Activated CD4-positive, alpha-beta memory T cell treated with anti-CD3 and anti-CD28 coated beads for 36 hours (primary cell): ENCODE results near the gene METTL3. TPM values are rescaled to one million over a fixed set of nuclear protein-coding genes. Genes with fewer than 3 reads are reported as not detected.
"Not testable (repeated sequence)": the region's sequence is repeated elsewhere in the genome, so short reads cannot be mapped to it uniquely, and the experiment has no call there.

Source experiments
- CTCF ChIA-PET: fragments of 350-600 bp; sonication (Branson Sonifier 250); formaldehyde crosslinking; loops from one replicate; lab custom pipeline; 2021; ENCODE audit warnings: antibody characterized with exemption, inconsistent platforms; lab: Charles Lee
- POLR2A ChIA-PET: fragments of 350-600 bp; sonication (Branson Sonifier 250); formaldehyde crosslinking; loops from one replicate; lab custom pipeline; 2021; ENCODE audit warnings: antibody characterized with exemption; lab: Charles Lee
- DNase-seq: peaks from one replicate; pipeline ENCODE4 v3.0.0-alpha.2; 2020
- H3K27ac Mint-ChIP-seq: one replicate; pipeline ENCODE4 v1.8.0; 2021; ENCODE audit warnings: mixed read lengths
- H3K27me3 Mint-ChIP-seq: one replicate; pipeline ENCODE4 v1.8.0; 2021; ENCODE audit warnings: mixed read lengths
- H3K36me3 Mint-ChIP-seq: one replicate; pipeline ENCODE4 v1.8.0; 2021; ENCODE audit warnings: mixed read lengths
- H3K4me1 Mint-ChIP-seq: one replicate; pipeline ENCODE4 v1.8.0; 2021; ENCODE audit warnings: low read depth, mixed read lengths
- H3K4me3 Mint-ChIP-seq: one replicate; pipeline ENCODE4 v1.8.0; 2021; ENCODE audit warnings: mild to moderate bottlenecking, mixed read lengths
- H3K9me3 Mint-ChIP-seq: one replicate; pipeline ENCODE4 v1.8.0; 2021; ENCODE audit warnings: mixed read lengths
- intact Hi-C: fragments of 100-400 bp; cut with micrococcal nuclease; formaldehyde crosslinking; loops from one replicate; pipeline ENCODE4 v1.15.1; 2023
- total RNA-seq, 2 experiments: library from RNA; stranded (reverse); gene quantifications; one replicate each; pipeline ENCODE4 v1.2.3, GENCODE V29; 2021

METTL3 gene
- 10 to 100 TPM; 64.1 TPM for total RNA-seq

- H3K36me3 Mint-ChIP-seq: peaks cover 21% of the 10 kb centered on the region
- H3K9me3 Mint-ChIP-seq: no peaks in the 10 kb centered on the region
- H3K27ac Mint-ChIP-seq: peak within 1 kb of the TSS; percentile 96
- POLR2A ChIA-PET: interaction anchor here (0.5 to 1.9 kb wide), 14 partner anchors 9 to 246 kb away, joined by 3 to 10 read pairs (median 4); partner anchors contain the start of genes CHD8, RAB2B, SALL2 and TOX4
- CTCF ChIA-PET: interaction anchor here (0.9 to 4.0 kb wide), 8 partner anchors 12 to 126 kb away, joined by 3 to 54 read pairs (median 4); partner anchors contain the start of genes CHD8, RAB2B, SALL2 and TOX4
- peak; percentile 96 for DNase-seq
- peak within 1 kb of the TSS; percentile 99 for H3K4me3 Mint-ChIP-seq
- intact Hi-C loops: loop anchor here (1.0 to 5.0 kb wide), 8 partner anchors 15 to 1524 kb away; partner anchors contain the start of genes CHD8, HNRNPC, PSMB5 and SALL2
- peaks cover 39% of the 10 kb centered on the region for H3K4me1 Mint-ChIP-seq
- no peaks in the 10 kb centered on the region for H3K27me3 Mint-ChIP-seq
These were observed at the start of gene METTL3 for GRCh38 chr14:21510735-21511657. Gene METTL3 (minus strand): TSS chr14:21511340. CDS start chr14:21511223, 117 bp downstream.

- DNase-seq: no peak
- H3K27ac Mint-ChIP-seq: no peak overlapping the region
- H3K27me3 Mint-ChIP-seq: no peaks in the 10 kb centered on the region
- ChIA-PET POLR2A (no interaction called here), CTCF (interaction anchor here (0.7 to 4.6 kb wide), 3 partner anchors 33 to 207 kb away, joined by 3 to 96 read pairs (median 3); partner anchors contain the start of gene SALL2)
- no peaks in the 10 kb centered on the region for H3K9me3 Mint-ChIP-seq
- no peak overlapping the region for H3K4me3 Mint-ChIP-seq
- intact Hi-C loops: loop anchor here (5.0 to 10.0 kb wide), 2 partner anchors 46 to 324 kb away; partner anchors contain the start of gene METTL3
- no peaks in the 10 kb centered on the region for H3K36me3 Mint-ChIP-seq
- peaks cover 5% of the 10 kb centered on the region for H3K4me1 Mint-ChIP-seq
These were observed 47.6 kb upstream of the METTL3 start for GRCh38 chr14:21558703-21559170.

GRCh38 chr14:21557084-21557901 lies 46.2 kb upstream of the METTL3 start:
- intact Hi-C loops: loop anchor here (1.0 to 10.0 kb wide), 6 partner anchors 45 to 322 kb away; partner anchors contain the start of genes CHD8, METTL3 and RAB2B
- Mint-ChIP-seq H3K36me3 (no peaks in the 10 kb centered on the region), H3K27me3 (no peaks in the 10 kb centered on the region), H3K4me1 (peaks cover 5% of the 10 kb centered on the region), H3K27ac (peak overlapping the region; percentile 16), H3K9me3 (no peaks in the 10 kb centered on the region), H3K4me3 (no peak overlapping the region)
- peak; percentile 76 for DNase-seq
- ChIA-PET POLR2A (interaction anchor here (0.7 kb wide), 1 partner anchor 57 kb away, joined by 3 read pairs; no protein-coding TSS in a partner anchor), CTCF (interaction anchor here (0.7 to 4.6 kb wide), 14 partner anchors 9 to 543 kb away, joined by 3 to 96 read pairs (median 4); partner anchors contain the start of genes METTL3, SALL2 and TOX4)

GRCh38 chr14:21556378-21557083 lies 45.4 kb upstream of the METTL3 start:
- CTCF ChIA-PET: interaction anchor here (0.6 to 4.6 kb wide), 15 partner anchors 30 to 542 kb away, joined by 3 to 96 read pairs (median 4); partner anchors contain the start of genes METTL3, SALL2 and TOX4
- no peak overlapping the region for H3K4me3 Mint-ChIP-seq
- H3K27ac Mint-ChIP-seq: no peak overlapping the region
- intact Hi-C loops: loop anchor here (1.0 to 10.0 kb wide), 6 partner anchors 44 to 322 kb away; partner anchors contain the start of genes CHD8, METTL3 and RAB2B
- H3K4me1 Mint-ChIP-seq: peaks cover 5% of the 10 kb centered on the region
- no peak for DNase-seq
- H3K36me3 Mint-ChIP-seq: no peaks in the 10 kb centered on the region
- H3K9me3 Mint-ChIP-seq: no peaks in the 10 kb centered on the region
- H3K27me3 Mint-ChIP-seq: no peaks in the 10 kb centered on the region
- POLR2A ChIA-PET: interaction anchor here (0.7 to 1.2 kb wide), 3 partner anchors 56 to 148 kb away, joined by 3 to 4 read pairs (median 3); no protein-coding TSS in a partner anchor

- ChIA-PET POLR2A (no interaction called here), CTCF (interaction anchor here (2.2 kb wide), 1 partner anchor 55 kb away, joined by 12 read pairs; no protein-coding TSS in a partner anchor)
- H3K27me3 Mint-ChIP-seq: no peaks in the 10 kb centered on the region
- peaks cover 5% of the 10 kb centered on the region for H3K4me1 Mint-ChIP-seq
- no peaks in the 10 kb centered on the region for H3K36me3 Mint-ChIP-seq
- intact Hi-C loops: loop anchor here (10.0 kb wide), 1 partner anchor 318 kb away; no protein-coding TSS in a partner anchor
- no peak overlapping the region for H3K4me3 Mint-ChIP-seq
- H3K9me3 Mint-ChIP-seq: no peaks in the 10 kb centered on the region
- no peak overlapping the region for H3K27ac Mint-ChIP-seq
- no peak for DNase-seq
These were observed 42.1 kb upstream of the METTL3 start for GRCh38 chr14:21553266-21553665.

GRCh38 chr14:21544588-21544987 lies 33.4 kb upstream of the METTL3 start:
- CTCF ChIA-PET: interaction anchor here (0.7 kb wide), 1 partner anchor 130 kb away, joined by 4 read pairs; no protein-coding TSS in a partner anchor
- H3K4me1 Mint-ChIP-seq, H3K36me3 Mint-ChIP-seq, H3K27ac Mint-ChIP-seq, intact Hi-C loops, DNase-seq, H3K27me3 Mint-ChIP-seq, H3K9me3 Mint-ChIP-seq, H3K4me3 Mint-ChIP-seq, POLR2A ChIA-PET: not testable (repeated sequence)

GRCh38 chr14:21543963-21544362 lies 32.8 kb upstream of the METTL3 start:
- Mint-ChIP-seq H3K36me3 (no peaks in the 10 kb centered on the region), H3K4me1 (no peaks in the 10 kb centered on the region), H3K27ac (no peak overlapping the region), H3K27me3 (peaks cover 7% of the 10 kb centered on the region), H3K9me3 (no peaks in the 10 kb centered on the region), H3K4me3 (no peak overlapping the region)
- intact Hi-C loops: no loop called here
- no peak for DNase-seq
- ChIA-PET CTCF (no interaction called here), POLR2A (no interaction called here)

- H3K9me3 Mint-ChIP-seq: no peaks in the 10 kb centered on the region
- H3K27ac Mint-ChIP-seq: no peak overlapping the region
- H3K36me3 Mint-ChIP-seq: no peaks in the 10 kb centered on the region
- peaks cover 10% of the 10 kb centered on the region for H3K27me3 Mint-ChIP-seq
- POLR2A ChIA-PET: no interaction called here
- H3K4me1 Mint-ChIP-seq: no peaks in the 10 kb centered on the region
- no peak overlapping the region for H3K4me3 Mint-ChIP-seq
- CTCF ChIA-PET: interaction anchor here (2.2 kb wide), 1 partner anchor 45 kb away, joined by 9 read pairs; no protein-coding TSS in a partner anchor
- intact Hi-C loops: no loop called here
- DNase-seq: no peak
These were observed 32.4 kb upstream of the METTL3 start for GRCh38 chr14:21543521-21543960.

- H3K36me3 Mint-ChIP-seq: no peaks in the 10 kb centered on the region
- DNase-seq: no peak
- no peak overlapping the region for H3K27ac Mint-ChIP-seq
- no peak overlapping the region for H3K4me3 Mint-ChIP-seq
- ChIA-PET POLR2A (no interaction called here), CTCF (interaction anchor here (2.2 kb wide), 1 partner anchor 43 kb away, joined by 9 read pairs; no protein-coding TSS in a partner anchor)
- H3K27me3 Mint-ChIP-seq: peaks cover 24% of the 10 kb centered on the region
- H3K9me3 Mint-ChIP-seq: no peaks in the 10 kb centered on the region
- peaks cover 5% of the 10 kb centered on the region for H3K4me1 Mint-ChIP-seq
- intact Hi-C loops: no loop called here
These were observed 30.4 kb upstream of the METTL3 start for GRCh38 chr14:21541413-21542074.
